NCI-H2227 (cell line): ENCODE measurements around the gene PA2G4.
"Not testable (repeated sequence)": the region's sequence is repeated elsewhere in the genome, so short reads cannot be mapped to it uniquely, and the experiment has no call there.

Experiments
- DNase-seq: peaks from one replicate; lab custom pipeline; 2025; ENCODE audit not compliant: unreplicated experiment; lab: John Stamatoyannopoulos, UW

PA2G4 gene

GRCh38 chr12:56152756-56153677, 48.7 kb downstream of the PA2G4 start:
- no peak for DNase-seq

GRCh38 chr12:56153678-56154065, 49.3 kb downstream of the PA2G4 start:
- no peak for DNase-seq

- DNase-seq: peak; percentile 87
These were observed 50.0 kb downstream of the PA2G4 start for GRCh38 chr12:56154246-56154771.

- DNase-seq: no peak
These were observed 50.5 kb downstream of the PA2G4 start for GRCh38 chr12:56154818-56155217.

- no peak for DNase-seq
These were observed 51.0 kb downstream of the PA2G4 start for GRCh38 chr12:56155256-56155845.

GRCh38 chr12:56156464-56157200, 52.3 kb downstream of the PA2G4 start:
- DNase-seq: not testable (repeated sequence)

GRCh38 chr12:56157201-56158028, 53.1 kb downstream of the PA2G4 start:
- peak; percentile 84 for DNase-seq

GRCh38 chr12:56158029-56158925, 53.9 kb downstream of the PA2G4 start, which contains the start of gene MYL6:
Gene MYL6 (plus strand): TSS chr12:56158359. CDS start chr12:56158402, 43 bp downstream.
- DNase-seq: peak; percentile 96

- DNase-seq: peak; percentile 42
These were observed 54.6 kb downstream of the PA2G4 start for GRCh38 chr12:56158926-56159461.

- no peak for DNase-seq
These were observed 55.3 kb downstream of the PA2G4 start for GRCh38 chr12:56159482-56160192.

GRCh38 chr12:56160193-56160763, 55.9 kb downstream of the PA2G4 start:
- no peak for DNase-seq

GRCh38 chr12:56160894-56161689, 56.7 kb downstream of the PA2G4 start:
- no peak for DNase-seq

GRCh38 chr12:56161690-56162351, 57.5 kb downstream of the PA2G4 start:
- peak; percentile 8 for DNase-seq

GRCh38 chr12:56162468-56163290, 58.3 kb downstream of the PA2G4 start:
- DNase-seq: no peak
